GM12873 (cell line): Measurements from ENCODE around the gene SRR.

Experiments used
- CTCF ChIP-seq: IDR thresholded peaks from 2 replicates; pipeline ENCODE4 v1.5.1; 2012; ENCODE audit warnings: low read depth, mild to moderate bottlenecking, moderate library complexity, low read length, control low read depth; ENCODE audit not compliant: insufficient read depth; ENCODE audit errors: missing control alignments

Gene SRR

GRCh38 chr17:2369551-2370210, 65.9 kb downstream of the SRR start:
- TF ChIP-seq CTCF = no peak

GRCh38 chr17:2370211-2370589, 66.5 kb downstream of the SRR start:
- TF ChIP-seq CTCF = no peak

DNA sequence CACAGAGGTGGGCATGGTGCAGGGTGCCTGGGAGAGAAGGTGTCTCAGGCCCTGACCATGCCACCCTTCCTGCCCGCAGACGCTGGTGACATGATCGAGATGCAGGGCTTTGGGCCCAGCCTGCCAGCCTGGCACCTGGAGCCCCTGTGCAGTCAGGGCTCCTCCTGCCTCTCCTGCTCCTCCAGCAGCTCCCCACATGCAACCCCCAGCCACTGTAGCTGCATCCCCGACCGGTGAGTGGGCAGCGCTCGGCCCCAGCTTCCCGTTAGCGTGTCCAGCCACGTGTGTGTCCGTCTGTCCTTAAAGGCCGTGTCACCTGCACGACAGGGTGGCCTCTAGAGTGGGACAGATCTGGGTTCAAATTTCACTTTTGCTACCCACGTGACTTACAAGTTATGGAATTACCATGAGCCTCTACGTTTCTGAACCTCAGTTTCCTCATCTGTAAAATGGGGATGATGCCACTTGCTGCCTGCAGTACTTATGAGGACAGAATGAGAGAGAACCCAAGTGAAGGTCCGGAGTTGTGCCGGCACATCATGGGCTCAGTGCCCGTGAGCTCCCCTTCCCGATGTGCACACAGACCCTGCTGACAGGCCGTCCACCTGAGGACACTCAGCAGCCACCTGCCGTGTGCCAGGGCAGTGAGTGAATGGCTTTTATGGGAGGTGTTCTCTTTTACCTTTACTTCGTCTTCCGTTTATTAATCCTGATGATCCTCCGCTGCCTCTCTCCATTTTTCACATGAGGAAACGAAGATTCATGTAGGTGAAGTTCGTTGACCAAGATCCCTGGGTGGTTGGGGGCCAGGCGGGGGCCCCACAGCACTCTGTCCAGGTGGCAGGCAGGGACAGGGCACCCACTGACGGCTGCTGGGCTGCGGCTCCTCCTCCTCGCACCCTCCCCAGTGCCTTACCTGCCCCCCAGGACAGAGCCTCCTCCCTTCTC, 67.7 kb downstream of the SRR start:
- TF ChIP-seq CTCF = no peak

- no peak for TF ChIP-seq CTCF
These were observed 68.4 kb downstream of the SRR start for GRCh38 chr17:2372180-2372579.

- TF ChIP-seq CTCF = no peak
These were observed 68.9 kb downstream of the SRR start for GRCh38 chr17:2372681-2373080.

GRCh38 chr17:2373179-2373578, 69.4 kb downstream of the SRR start:
- TF ChIP-seq CTCF = no peak
